ENCODE data around the gene AKAP7.

DNA sequence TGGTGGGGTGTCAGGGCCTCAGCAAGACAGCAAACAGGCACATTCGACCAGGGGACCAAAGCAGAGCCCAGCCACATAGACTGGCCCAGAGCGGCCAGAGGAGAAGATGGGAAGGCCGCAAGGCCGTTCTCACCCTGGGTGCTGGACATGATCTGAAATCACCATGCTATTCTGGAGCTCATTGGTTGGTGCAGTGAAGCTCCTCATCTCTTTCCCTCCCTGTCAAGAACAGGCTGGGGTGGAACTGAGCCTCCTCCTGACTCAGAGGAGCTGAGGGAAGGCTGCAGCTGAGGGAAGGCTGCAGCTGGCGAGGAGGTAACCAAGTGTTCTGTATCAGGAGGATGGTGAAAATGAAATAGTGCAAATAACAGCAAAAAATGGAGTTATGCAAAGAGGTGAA, 80.0 kb downstream of the AKAP7 start:
- TF ChIP-seq, protein P1, sequence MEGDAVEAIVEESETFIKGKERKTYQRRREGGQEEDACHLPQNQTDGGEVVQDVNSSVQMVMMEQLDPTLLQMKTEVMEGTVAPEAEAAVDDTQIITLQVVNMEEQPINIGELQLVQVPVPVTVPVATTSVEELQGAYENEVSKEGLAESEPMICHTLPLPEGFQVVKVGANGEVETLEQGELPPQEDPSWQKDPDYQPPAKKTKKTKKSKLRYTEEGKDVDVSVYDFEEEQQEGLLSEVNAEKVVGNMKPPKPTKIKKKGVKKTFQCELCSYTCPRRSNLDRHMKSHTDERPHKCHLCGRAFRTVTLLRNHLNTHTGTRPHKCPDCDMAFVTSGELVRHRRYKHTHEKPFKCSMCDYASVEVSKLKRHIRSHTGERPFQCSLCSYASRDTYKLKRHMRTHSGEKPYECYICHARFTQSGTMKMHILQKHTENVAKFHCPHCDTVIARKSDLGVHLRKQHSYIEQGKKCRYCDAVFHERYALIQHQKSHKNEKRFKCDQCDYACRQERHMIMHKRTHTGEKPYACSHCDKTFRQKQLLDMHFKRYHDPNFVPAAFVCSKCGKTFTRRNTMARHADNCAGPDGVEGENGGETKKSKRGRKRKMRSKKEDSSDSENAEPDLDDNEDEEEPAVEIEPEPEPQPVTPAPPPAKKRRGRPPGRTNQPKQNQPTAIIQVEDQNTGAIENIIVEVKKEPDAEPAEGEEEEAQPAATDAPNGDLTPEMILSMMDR (IDR thresholded peaks at IDR 0.05; ENCODE audit: low read length) = no peak
- TF ChIP-seq EZH2phosphoT487 (IDR thresholded peaks at IDR 0.05; ENCODE audit: low read length) = no peak
- no peak for TF ChIP-seq EZH2 (optimal IDR thresholded peaks at IDR 0.05; ENCODE audit: low read depth, low read length)

Data from MM.1S (cell line).